Kidney tubule cell (primary cell): ENCODE data around the gene WBP1L.
"Not testable (repeated sequence)": the region's sequence is repeated elsewhere in the genome, so short reads cannot be mapped to it uniquely, and the experiment has no call there.

Experiments
- DNase-seq: peaks from one replicate; pipeline ENCODE4 v3.0.0-alpha.2; 2018; ENCODE audit warnings: low spot score

WBP1L gene

GRCh38 chr10:102838276-102838927 lies 94.7 kb downstream of the WBP1L start:
- not testable (repeated sequence) for DNase-seq

GRCh38 chr10:102841827-102842345 lies 98.1 kb downstream of the WBP1L start:
- DNase-seq = no peak

GRCh38 chr10:102843139-102843538 lies 99.4 kb downstream of the WBP1L start:
- DNase-seq = not testable (repeated sequence)

GRCh38 chr10:102844190-102844776 lies 100.5 kb downstream of the WBP1L start:
- DNase-seq = not testable (repeated sequence)

GRCh38 chr10:102845352-102845902 lies 101.7 kb downstream of the WBP1L start:
- no peak for DNase-seq

- no peak for DNase-seq
Measured at GRCh38 chr10:102850025-102850518, 106.3 kb downstream of the WBP1L start.

- DNase-seq = not testable (repeated sequence)
Measured at GRCh38 chr10:102853237-102853636, 109.5 kb downstream of the WBP1L start.

- peak; percentile 70 for DNase-seq
Measured at GRCh38 chr10:102855731-102856436, 112.1 kb downstream of the WBP1L start.

- DNase-seq = no peak
Measured at GRCh38 chr10:102856758-102857424, 113.1 kb downstream of the WBP1L start.

GRCh38 chr10:102859911-102860310 lies 116.2 kb downstream of the WBP1L start:
- no peak for DNase-seq

GRCh38 chr10:102863660-102864059 lies 119.9 kb downstream of the WBP1L start:
- no peak for DNase-seq

GRCh38 chr10:102865620-102866019 lies 121.9 kb downstream of the WBP1L start:
- DNase-seq = no peak
